ENCODE results near the gene CMIP.

DNA sequence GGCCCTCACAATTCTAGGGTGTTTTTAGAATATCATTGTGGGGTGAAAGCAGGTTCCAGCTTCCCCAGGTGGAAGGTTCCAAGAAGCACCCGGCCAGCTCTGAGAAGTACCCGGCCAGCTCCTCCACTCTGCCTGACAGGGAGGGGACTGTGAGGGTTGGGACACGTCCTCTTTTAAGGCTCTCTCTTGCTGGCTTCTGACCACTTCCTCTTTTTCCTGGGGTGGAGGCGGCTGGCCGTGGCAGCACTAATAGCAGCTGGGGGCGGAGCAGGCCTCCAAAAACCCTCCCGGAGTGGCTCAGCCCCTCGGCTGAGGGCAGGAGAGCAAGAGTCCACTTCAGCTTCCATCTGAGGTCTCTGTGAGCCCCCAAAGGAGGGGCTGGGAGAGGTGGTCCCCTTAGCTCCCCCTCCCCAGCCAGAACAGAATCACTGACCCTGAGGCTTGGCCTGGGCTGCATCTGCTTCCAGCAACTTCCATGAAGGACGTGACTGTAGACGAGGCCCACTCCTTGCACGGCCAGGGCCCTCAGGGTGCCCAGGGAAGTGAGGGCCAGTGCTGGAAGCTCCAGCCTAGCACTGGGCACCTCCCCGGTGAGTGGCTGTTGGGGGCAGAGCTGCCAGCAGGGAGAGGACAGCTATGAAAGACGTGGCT, 307.7 kb downstream of the CMIP start:
- TF ChIP-seq, protein P1, sequence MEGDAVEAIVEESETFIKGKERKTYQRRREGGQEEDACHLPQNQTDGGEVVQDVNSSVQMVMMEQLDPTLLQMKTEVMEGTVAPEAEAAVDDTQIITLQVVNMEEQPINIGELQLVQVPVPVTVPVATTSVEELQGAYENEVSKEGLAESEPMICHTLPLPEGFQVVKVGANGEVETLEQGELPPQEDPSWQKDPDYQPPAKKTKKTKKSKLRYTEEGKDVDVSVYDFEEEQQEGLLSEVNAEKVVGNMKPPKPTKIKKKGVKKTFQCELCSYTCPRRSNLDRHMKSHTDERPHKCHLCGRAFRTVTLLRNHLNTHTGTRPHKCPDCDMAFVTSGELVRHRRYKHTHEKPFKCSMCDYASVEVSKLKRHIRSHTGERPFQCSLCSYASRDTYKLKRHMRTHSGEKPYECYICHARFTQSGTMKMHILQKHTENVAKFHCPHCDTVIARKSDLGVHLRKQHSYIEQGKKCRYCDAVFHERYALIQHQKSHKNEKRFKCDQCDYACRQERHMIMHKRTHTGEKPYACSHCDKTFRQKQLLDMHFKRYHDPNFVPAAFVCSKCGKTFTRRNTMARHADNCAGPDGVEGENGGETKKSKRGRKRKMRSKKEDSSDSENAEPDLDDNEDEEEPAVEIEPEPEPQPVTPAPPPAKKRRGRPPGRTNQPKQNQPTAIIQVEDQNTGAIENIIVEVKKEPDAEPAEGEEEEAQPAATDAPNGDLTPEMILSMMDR (IDR thresholded peaks at IDR 0.05), result no peak
- TF ChIP-seq POLR2A (IDR thresholded peaks at IDR 0.05), result no peak
